ENCODE data around the gene ACER2.
"Not testable (repeated sequence)": the region's sequence is repeated elsewhere in the genome, so short reads cannot be mapped to it uniquely, and the experiment has no call there.

The ACER2 gene

DNA sequence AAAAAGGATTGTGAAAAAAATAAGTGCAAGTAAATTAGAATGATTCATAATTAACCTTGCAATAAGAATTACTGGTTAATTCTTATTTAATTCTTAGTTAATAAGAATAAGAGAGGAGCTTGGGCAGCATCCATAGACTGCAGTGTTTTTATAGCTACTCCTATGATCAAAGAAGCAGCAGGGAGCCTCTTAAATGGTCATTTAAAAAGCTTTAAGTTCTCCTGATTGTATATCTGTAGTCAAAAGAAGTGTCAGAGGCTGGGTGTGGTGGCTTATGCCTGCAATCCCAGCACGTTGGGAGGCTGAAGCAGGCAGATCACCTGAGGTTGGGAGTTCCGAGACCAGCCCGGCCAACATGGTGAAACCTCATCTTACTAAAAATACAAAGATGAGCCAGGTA is 14.4 kb downstream of the ACER2 start:
- Histone ChIP-seq H3K9me3 (ENCODE audit: control insufficient read depth, low read length) (no peaks in the 10 kb centered on the region), H3K27ac (ENCODE audit: insufficient read depth, low read length, poor library complexity, severe bottlenecking) (no peak overlapping the region), H3K27me3 (replicated peaks; ENCODE audit: control insufficient read depth, insufficient read depth, low read length, poor library complexity, severe bottlenecking) (no peaks in the 10 kb centered on the region), H3K36me3 (ENCODE audit: control insufficient read depth, insufficient read depth, low read length) (no peaks in the 10 kb centered on the region), H3K4me1 (ENCODE audit: control insufficient read depth, insufficient read depth, low read length, poor library complexity, severe bottlenecking) (no peaks in the 10 kb centered on the region), H3K4me3 (ENCODE audit: insufficient read depth, low read depth, low read length, poor library complexity, severe bottlenecking) (no peak overlapping the region)
- DNase-seq, result no peak

DNA sequence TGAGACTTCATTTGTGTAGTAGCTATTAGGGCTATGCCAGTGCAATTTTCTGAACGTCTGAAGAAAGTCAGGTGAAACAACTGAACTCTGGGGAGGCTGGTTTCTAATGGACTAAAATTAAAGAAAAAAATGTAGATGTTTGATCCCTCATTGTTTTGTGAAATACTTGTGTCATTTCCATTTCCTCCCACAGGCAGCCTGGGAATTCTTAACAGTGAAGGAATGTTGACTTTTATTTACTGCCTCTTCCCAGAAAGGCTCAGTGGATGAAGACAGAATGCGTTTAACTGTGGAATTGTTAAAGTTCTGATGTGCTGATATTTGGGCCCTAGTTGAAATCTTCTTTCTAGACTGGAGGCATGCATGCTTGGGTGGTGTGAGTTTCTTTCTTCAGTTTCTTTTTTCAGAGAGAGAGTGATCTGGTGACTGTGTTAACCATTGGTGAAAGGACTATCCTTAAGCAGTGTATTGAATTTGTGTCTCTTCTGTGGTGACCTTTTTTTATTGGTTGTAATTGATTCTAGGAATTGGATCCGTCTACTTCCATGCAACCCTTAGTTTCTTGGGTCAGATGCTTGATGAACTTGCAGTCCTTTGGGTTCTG is 15.5 kb downstream of the ACER2 start:
- no peak for DNase-seq
- H3K36me3 ChIP-seq (ENCODE audit: control insufficient read depth, insufficient read depth, low read length), result no peaks in the 10 kb centered on the region

GRCh38 chr9:19429595-19429994 is 20.8 kb downstream of the ACER2 start:
- DNase-seq, result no peak

More for the DNA sequence above, 15.5 kb downstream of the ACER2 start:
- H3K27me3 ChIP-seq (replicated peaks; ENCODE audit: control insufficient read depth, insufficient read depth, low read length, poor library complexity, severe bottlenecking), result no peaks in the 10 kb centered on the region
- no peaks in the 10 kb centered on the region for H3K9me3 ChIP-seq (ENCODE audit: control insufficient read depth, low read length)
- H3K4me3 ChIP-seq (ENCODE audit: insufficient read depth, low read depth, low read length, poor library complexity, severe bottlenecking), result no peak overlapping the region
- no peak overlapping the region for H3K27ac ChIP-seq (ENCODE audit: insufficient read depth, low read length, poor library complexity, severe bottlenecking)
- no peaks in the 10 kb centered on the region for H3K4me1 ChIP-seq (ENCODE audit: control insufficient read depth, insufficient read depth, low read length, poor library complexity, severe bottlenecking)

DNA sequence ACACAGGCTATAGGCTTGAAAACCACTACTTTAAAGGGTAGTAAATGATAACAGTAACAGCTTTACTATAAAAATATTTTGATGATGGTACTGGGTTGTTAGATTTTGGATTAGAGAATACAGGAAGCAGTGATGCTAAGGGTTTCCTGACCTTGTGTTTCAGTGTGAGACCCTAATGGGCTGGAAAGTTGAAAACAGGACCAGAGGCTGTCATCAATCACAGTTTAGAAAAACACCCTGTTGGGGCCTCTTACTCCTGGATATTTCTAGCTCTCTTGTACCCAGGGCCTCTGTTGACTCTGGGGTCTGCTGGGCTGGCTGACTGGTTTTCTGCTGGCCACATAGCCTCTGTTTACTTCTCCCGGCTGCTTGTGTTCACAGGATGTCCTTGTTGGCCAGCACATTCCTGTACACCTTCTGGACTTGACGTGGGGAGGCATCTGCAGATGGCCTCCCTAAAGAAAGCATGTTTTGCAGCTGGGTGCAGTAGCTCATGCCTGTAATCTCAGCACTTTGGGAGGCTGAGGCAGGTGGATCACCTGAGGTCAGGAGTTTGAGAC is 21.5 kb downstream of the ACER2 start:
- no peaks in the 10 kb centered on the region for H3K27me3 ChIP-seq (replicated peaks; ENCODE audit: control insufficient read depth, insufficient read depth, low read length, poor library complexity, severe bottlenecking)
- no peaks in the 10 kb centered on the region for H3K36me3 ChIP-seq (ENCODE audit: control insufficient read depth, insufficient read depth, low read length)
- no peaks in the 10 kb centered on the region for H3K9me3 ChIP-seq (ENCODE audit: control insufficient read depth, low read length)
- no peak overlapping the region for H3K27ac ChIP-seq (ENCODE audit: insufficient read depth, low read length, poor library complexity, severe bottlenecking)
- H3K4me1 ChIP-seq (ENCODE audit: control insufficient read depth, insufficient read depth, low read length, poor library complexity, severe bottlenecking), result no peaks in the 10 kb centered on the region
- no peak overlapping the region for H3K4me3 ChIP-seq (ENCODE audit: insufficient read depth, low read depth, low read length, poor library complexity, severe bottlenecking)
- no peak for DNase-seq

More at GRCh38 chr9:19429595-19429994, 20.8 kb downstream of the ACER2 start:
- Histone ChIP-seq H3K9me3 (ENCODE audit: control insufficient read depth, low read length) (no peaks in the 10 kb centered on the region), H3K27me3 (replicated peaks; ENCODE audit: control insufficient read depth, insufficient read depth, low read length, poor library complexity, severe bottlenecking) (no peaks in the 10 kb centered on the region), H3K36me3 (ENCODE audit: control insufficient read depth, insufficient read depth, low read length) (no peaks in the 10 kb centered on the region), H3K4me1 (ENCODE audit: control insufficient read depth, insufficient read depth, low read length, poor library complexity, severe bottlenecking) (no peaks in the 10 kb centered on the region), H3K4me3 (ENCODE audit: insufficient read depth, low read depth, low read length, poor library complexity, severe bottlenecking) (no peak overlapping the region), H3K27ac (ENCODE audit: insufficient read depth, low read length, poor library complexity, severe bottlenecking) (no peak overlapping the region)

DNA sequence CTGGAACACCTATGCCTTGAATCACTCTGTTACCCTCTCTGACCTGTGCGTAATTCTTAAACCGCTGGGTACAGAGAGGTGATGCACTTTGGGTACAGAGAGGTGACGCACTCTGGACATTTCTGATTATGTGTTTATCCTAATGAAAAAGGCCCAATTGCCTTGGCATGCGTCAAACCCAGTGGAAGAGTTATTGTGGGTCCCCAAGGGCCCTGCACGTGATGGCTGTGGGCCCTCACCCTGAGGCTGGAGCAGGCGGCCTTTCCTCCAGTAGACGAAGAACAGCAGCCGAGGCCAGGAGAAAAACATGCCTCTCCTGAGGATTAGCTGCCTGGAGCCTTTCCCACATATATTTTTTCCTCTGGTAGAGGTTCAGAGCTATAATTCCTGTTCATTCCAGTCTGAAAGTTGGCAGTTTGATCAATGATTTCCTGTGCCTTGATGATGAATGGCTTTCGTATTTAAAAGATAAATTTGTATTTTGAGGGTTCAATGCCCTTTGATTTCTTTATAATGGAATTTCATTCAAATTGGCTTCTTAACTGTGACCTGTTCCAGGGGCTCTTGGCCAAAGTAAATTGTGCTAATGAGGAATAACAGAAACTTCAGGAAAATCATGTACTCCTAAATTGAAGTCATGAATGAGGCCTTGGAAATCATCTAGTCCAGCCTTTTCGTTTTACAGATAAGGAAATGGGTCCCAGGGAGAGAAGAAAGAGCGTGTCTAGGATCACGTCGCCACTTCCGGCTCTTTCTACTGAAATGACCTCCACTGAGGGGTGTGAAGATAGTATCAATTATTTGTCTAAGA is 22.8 kb downstream of the ACER2 start:
- H3K27me3 ChIP-seq (replicated peaks; ENCODE audit: control insufficient read depth, insufficient read depth, low read length, poor library complexity, severe bottlenecking), result no peaks in the 10 kb centered on the region
- H3K27ac ChIP-seq (ENCODE audit: insufficient read depth, low read length, poor library complexity, severe bottlenecking), result no peak overlapping the region
- H3K9me3 ChIP-seq (ENCODE audit: control insufficient read depth, low read length), result no peaks in the 10 kb centered on the region
- H3K4me1 ChIP-seq (ENCODE audit: control insufficient read depth, insufficient read depth, low read length, poor library complexity, severe bottlenecking), result no peaks in the 10 kb centered on the region
- H3K36me3 ChIP-seq (ENCODE audit: control insufficient read depth, insufficient read depth, low read length), result no peaks in the 10 kb centered on the region
- DNase-seq, result no peak
- no peak overlapping the region for H3K4me3 ChIP-seq (ENCODE audit: insufficient read depth, low read depth, low read length, poor library complexity, severe bottlenecking)

DNA sequence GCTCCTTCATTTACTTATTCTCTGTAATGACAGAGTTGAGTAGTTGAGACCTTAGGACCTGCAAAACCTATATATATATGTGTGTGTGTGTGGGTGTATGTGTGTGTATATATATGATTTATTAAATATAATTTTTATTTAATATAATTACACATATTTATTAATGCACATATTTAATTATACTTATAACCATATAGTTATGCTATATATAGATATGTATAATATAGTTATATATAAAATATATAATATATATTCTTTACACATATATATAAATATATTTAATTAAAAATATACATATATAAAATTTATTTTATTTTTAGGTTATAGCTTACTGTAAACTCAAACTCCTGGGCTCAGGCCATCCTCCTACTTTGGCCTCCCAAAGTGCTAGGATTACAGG is 23.7 kb downstream of the ACER2 start:
- Histone ChIP-seq H3K27ac (ENCODE audit: insufficient read depth, low read length, poor library complexity, severe bottlenecking) (no peak overlapping the region), H3K4me1 (ENCODE audit: control insufficient read depth, insufficient read depth, low read length, poor library complexity, severe bottlenecking) (no peaks in the 10 kb centered on the region), H3K9me3 (ENCODE audit: control insufficient read depth, low read length) (no peaks in the 10 kb centered on the region), H3K4me3 (ENCODE audit: insufficient read depth, low read depth, low read length, poor library complexity, severe bottlenecking) (no peak overlapping the region), H3K36me3 (ENCODE audit: control insufficient read depth, insufficient read depth, low read length) (no peaks in the 10 kb centered on the region), H3K27me3 (replicated peaks; ENCODE audit: control insufficient read depth, insufficient read depth, low read length, poor library complexity, severe bottlenecking) (no peaks in the 10 kb centered on the region)
- DNase-seq, result no peak

GRCh38 chr9:19433729-19434128 is 24.9 kb downstream of the ACER2 start:
- not testable (repeated sequence) for H3K27me3 ChIP-seq (replicated peaks; ENCODE audit: control insufficient read depth, insufficient read depth, low read length, poor library complexity, severe bottlenecking); H3K27ac ChIP-seq (ENCODE audit: insufficient read depth, low read length, poor library complexity, severe bottlenecking); H3K36me3 ChIP-seq (ENCODE audit: control insufficient read depth, insufficient read depth, low read length); H3K9me3 ChIP-seq (ENCODE audit: control insufficient read depth, low read length); H3K4me3 ChIP-seq (ENCODE audit: insufficient read depth, low read depth, low read length, poor library complexity, severe bottlenecking); H3K4me1 ChIP-seq (ENCODE audit: control insufficient read depth, insufficient read depth, low read length, poor library complexity, severe bottlenecking); DNase-seq

DNA sequence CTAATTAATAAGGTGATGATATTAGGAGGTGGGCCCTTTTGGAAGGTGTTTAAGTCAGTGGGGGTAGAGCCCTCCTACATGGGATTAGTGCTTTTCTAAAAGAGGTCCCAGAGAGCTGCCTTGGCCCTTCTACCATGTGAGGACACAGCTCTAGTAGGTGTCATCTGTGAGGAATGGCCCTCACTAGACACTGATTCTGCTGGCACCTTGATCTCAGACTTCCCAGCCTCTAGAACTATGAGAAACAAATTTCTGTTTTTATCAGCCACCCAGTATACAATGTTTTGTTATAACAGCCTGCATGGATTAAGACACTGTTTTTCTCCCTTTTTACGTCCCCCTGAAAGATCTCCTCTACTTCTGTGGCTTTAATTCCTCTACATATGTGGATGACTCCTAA is 31.6 kb downstream of the ACER2 start:
- no peak overlapping the region for H3K4me3 ChIP-seq (ENCODE audit: insufficient read depth, low read depth, low read length, poor library complexity, severe bottlenecking)
- no peak overlapping the region for H3K27ac ChIP-seq (ENCODE audit: insufficient read depth, low read length, poor library complexity, severe bottlenecking)
- no peaks in the 10 kb centered on the region for H3K9me3 ChIP-seq (ENCODE audit: control insufficient read depth, low read length)
- no peak for DNase-seq
- no peaks in the 10 kb centered on the region for H3K27me3 ChIP-seq (replicated peaks; ENCODE audit: control insufficient read depth, insufficient read depth, low read length, poor library complexity, severe bottlenecking)
- no peaks in the 10 kb centered on the region for H3K4me1 ChIP-seq (ENCODE audit: control insufficient read depth, insufficient read depth, low read length, poor library complexity, severe bottlenecking)
- no peaks in the 10 kb centered on the region for H3K36me3 ChIP-seq (ENCODE audit: control insufficient read depth, insufficient read depth, low read length)

DNA sequence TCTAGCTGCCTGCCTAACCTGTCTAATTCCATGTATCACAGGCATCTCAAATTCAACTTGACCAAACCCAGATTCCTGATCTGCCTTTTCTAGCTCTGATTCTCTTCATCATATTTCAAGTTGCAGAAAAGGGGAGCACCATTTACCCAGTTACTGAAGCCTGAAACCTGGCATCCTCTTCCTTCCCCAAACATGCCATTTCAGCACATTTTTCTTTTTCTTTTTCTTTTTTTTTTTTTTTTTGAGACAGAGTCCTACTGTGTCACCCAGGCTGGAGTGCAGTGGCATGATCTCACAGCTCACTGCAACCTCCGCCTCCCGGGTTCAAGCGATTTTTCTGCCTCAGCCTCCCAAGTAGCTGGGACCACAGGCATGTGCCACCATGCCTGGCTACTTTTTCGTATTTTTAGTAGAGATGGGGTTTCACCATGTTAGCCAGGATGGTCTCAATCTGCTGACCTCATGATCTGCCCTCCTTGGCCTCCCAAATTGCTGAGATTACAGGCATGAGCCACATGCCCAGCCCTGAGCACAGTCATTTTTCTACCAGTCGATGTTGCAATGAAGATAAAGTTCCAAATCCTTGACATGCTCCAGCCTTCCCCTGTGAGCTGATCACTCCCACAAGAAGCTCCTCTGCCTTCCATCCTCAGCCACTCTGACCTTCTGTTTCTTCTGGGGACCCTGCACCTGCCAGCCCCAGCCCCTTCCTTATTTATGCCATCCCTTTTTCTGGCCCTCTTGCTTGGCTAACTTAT is 32.2 kb downstream of the ACER2 start:
- DNase-seq, result no peak
- no peak overlapping the region for H3K4me3 ChIP-seq (ENCODE audit: insufficient read depth, low read depth, low read length, poor library complexity, severe bottlenecking)
- no peaks in the 10 kb centered on the region for H3K27me3 ChIP-seq (replicated peaks; ENCODE audit: control insufficient read depth, insufficient read depth, low read length, poor library complexity, severe bottlenecking)
- no peaks in the 10 kb centered on the region for H3K9me3 ChIP-seq (ENCODE audit: control insufficient read depth, low read length)
- no peak overlapping the region for H3K27ac ChIP-seq (ENCODE audit: insufficient read depth, low read length, poor library complexity, severe bottlenecking)
- H3K4me1 ChIP-seq (ENCODE audit: control insufficient read depth, insufficient read depth, low read length, poor library complexity, severe bottlenecking), result no peaks in the 10 kb centered on the region
- no peaks in the 10 kb centered on the region for H3K36me3 ChIP-seq (ENCODE audit: control insufficient read depth, insufficient read depth, low read length)

- peak overlapping the region; percentile 30 for H3K4me3 ChIP-seq (ENCODE audit: insufficient read depth, low read depth, low read length, poor library complexity, severe bottlenecking)
- H3K4me1 ChIP-seq (ENCODE audit: control insufficient read depth, insufficient read depth, low read length, poor library complexity, severe bottlenecking), result no peaks in the 10 kb centered on the region
- H3K9me3 ChIP-seq (ENCODE audit: control insufficient read depth, low read length), result no peaks in the 10 kb centered on the region
- H3K27ac ChIP-seq (ENCODE audit: insufficient read depth, low read length, poor library complexity, severe bottlenecking), result no peak overlapping the region
- no peak for DNase-seq
- no peaks in the 10 kb centered on the region for H3K27me3 ChIP-seq (replicated peaks; ENCODE audit: control insufficient read depth, insufficient read depth, low read length, poor library complexity, severe bottlenecking)
- no peaks in the 10 kb centered on the region for H3K36me3 ChIP-seq (ENCODE audit: control insufficient read depth, insufficient read depth, low read length)
Observed at GRCh38 chr9:19441730-19442129, 32.9 kb downstream of the ACER2 start.
